HEK293 (cell line): Measurements from ENCODE around the gene RAC2.
A peak's percentile ranks its signal among the peaks of the same experiment; 100 is the strongest.

ENCODE experiments used
- CTCF ChIA-PET: fragments of 350-600 bp; formaldehyde crosslinking; extraction: SDS; loops from one replicate; lab custom pipeline; 2021; ENCODE audit warnings: antibody characterized with exemption; lab: Yijun Ruan, JAX
- POLR2A ChIA-PET: fragments of 300-600 bp; formaldehyde crosslinking; extraction: SDS; loops from one replicate; lab custom pipeline; 2020; ENCODE audit warnings: antibody characterized with exemption, inconsistent platforms; lab: Yijun Ruan, JAX
- H3K27ac ChIP-seq: fragments of 200-500 bp; sonication (Bioruptor generic); 2 replicates; pipeline ENCODE4 v1.5.1; 2014; ENCODE audit warnings: low read depth, low read length, control low read depth, inconsistent platforms; ENCODE audit errors: extremely low read depth
- H3K36me3 ChIP-seq, 2 experiments: fragments of 200-500 bp in 1 of 2; sonication (Bioruptor generic) in 1 of 2; 1 replicate in 1 of 2; 2 replicates in 1 of 2; pipeline ENCODE4 v1.5.1; 2014 to 2017; ENCODE audit warnings: inconsistent platforms in 2 of 2, low read length in 2 of 2; ENCODE audit not compliant: control insufficient read depth in 2 of 2, insufficient read depth in 1 of 2
- H3K4me1 ChIP-seq: fragments of 200-500 bp; sonication (Bioruptor generic); 2 replicates; pipeline ENCODE4 v1.5.1; 2014; ENCODE audit warnings: mild to moderate bottlenecking, low read length, inconsistent platforms; ENCODE audit not compliant: control insufficient read depth, insufficient read depth
- H3K4me3 ChIP-seq: 2 replicates; pipeline ENCODE4 v1.5.1; 2011; ENCODE audit warnings: low read depth, mild to moderate bottlenecking, control low read depth, low read length, moderate library complexity
- H3K9me3 ChIP-seq: fragments of 200-500 bp; sonication (Bioruptor generic); 2 replicates; pipeline ENCODE4 v1.5.1; 2014; ENCODE audit warnings: low read depth, low read length, inconsistent platforms; ENCODE audit not compliant: control insufficient read depth, insufficient read depth
- GLIS2 ChIP-seq: fragments of 450-650 bp; formaldehyde crosslinking; IDR thresholded peaks from 2 replicates; pipeline ENCODE4 v1.5.1; 2016; ENCODE audit warnings: missing biosample characterization, missing genetic modification characterization
- KLF10 ChIP-seq: fragments of 450-650 bp; IDR thresholded peaks from 2 replicates; pipeline ENCODE4 v1.5.1; 2018; ENCODE audit warnings: missing biosample characterization, mild to moderate bottlenecking, missing genetic modification characterization
- TCF7L2 ChIP-seq: IDR thresholded peaks from 2 replicates; pipeline ENCODE4 v1.6.1; 2011; ENCODE audit warnings: low read depth, mild to moderate bottlenecking, inconsistent platforms, low read length, moderate library complexity, borderline replicate concordance
- ZBTB48 ChIP-seq: fragments of 450-650 bp; formaldehyde crosslinking; IDR thresholded peaks from 2 replicates; pipeline ENCODE4 v1.5.1; 2016; ENCODE audit warnings: missing biosample characterization, missing genetic modification characterization
- ZFP37 ChIP-seq: fragments of 450-650 bp; formaldehyde crosslinking; IDR thresholded peaks from 2 replicates; pipeline ENCODE4 v1.5.1; 2016; ENCODE audit warnings: missing biosample characterization, missing genetic modification characterization
- ZNF121 ChIP-seq: fragments of 450-650 bp; formaldehyde crosslinking; IDR thresholded peaks from 2 replicates; pipeline ENCODE4 v1.5.1; 2016; ENCODE audit warnings: missing biosample characterization, missing genetic modification characterization
- ZNF146 ChIP-seq: fragments of 450-650 bp; formaldehyde crosslinking; IDR thresholded peaks from 2 replicates; pipeline ENCODE4 v1.5.1; 2016; ENCODE audit warnings: missing biosample characterization, missing genetic modification characterization
- ZNF366 ChIP-seq: fragments of 450-650 bp; formaldehyde crosslinking; conservative IDR thresholded peaks from 2 replicates; pipeline ENCODE4 v1.5.1; 2016; ENCODE audit warnings: missing biosample characterization, missing genetic modification characterization
- ZNF404 ChIP-seq: fragments of 450-650 bp; formaldehyde crosslinking; IDR thresholded peaks from 2 replicates; pipeline ENCODE4 v1.5.1; 2017; ENCODE audit warnings: missing biosample characterization, missing genetic modification characterization
- ZNF558 ChIP-seq: fragments of 450-650 bp; formaldehyde crosslinking; IDR thresholded peaks from 2 replicates; pipeline ENCODE4 v1.5.1; 2016; ENCODE audit warnings: missing biosample characterization, missing genetic modification characterization
- ZNF560 ChIP-seq: fragments of 450-650 bp; formaldehyde crosslinking; IDR thresholded peaks from 2 replicates; pipeline ENCODE4 v1.5.1; 2017; ENCODE audit warnings: missing biosample characterization, missing genetic modification characterization, borderline replicate concordance
- ZNF670 ChIP-seq: fragments of 450-650 bp; formaldehyde crosslinking; IDR thresholded peaks from 2 replicates; pipeline ENCODE4 v1.5.1; 2016; ENCODE audit warnings: missing biosample characterization, missing genetic modification characterization, low read depth
- TF ChIP-seq, protein P1 (sequence below): fragments of 450-650 bp; formaldehyde crosslinking; IDR thresholded peaks from 2 replicates; pipeline ENCODE4 v1.5.1; 2016; ENCODE audit warnings: missing biosample characterization, missing genetic modification characterization
- TF ChIP-seq, protein P2 (sequence below): fragments of 450-650 bp; formaldehyde crosslinking; IDR thresholded peaks from 2 replicates; pipeline ENCODE4 v1.5.1; 2016; ENCODE audit warnings: missing biosample characterization, missing genetic modification characterization
- TF ChIP-seq, protein P3 (sequence below): fragments of 450-650 bp; formaldehyde crosslinking; IDR thresholded peaks from 2 replicates; pipeline ENCODE4 v1.5.1; 2016; ENCODE audit warnings: missing biosample characterization, missing genetic modification characterization
- TF ChIP-seq, protein P4 (sequence below): fragments of 450-650 bp; formaldehyde crosslinking; IDR thresholded peaks from 2 replicates; pipeline ENCODE4 v1.5.1; 2016; ENCODE audit warnings: missing biosample characterization, missing genetic modification characterization
- TF ChIP-seq, protein P5 (sequence below): fragments of 450-650 bp; formaldehyde crosslinking; IDR thresholded peaks from 2 replicates; pipeline ENCODE4 v1.5.1; 2017; ENCODE audit warnings: missing biosample characterization, missing genetic modification characterization
- TF ChIP-seq, protein P6 (sequence below): fragments of 450-650 bp; formaldehyde crosslinking; IDR thresholded peaks from 2 replicates; pipeline ENCODE4 v1.5.1; 2016; ENCODE audit warnings: missing biosample characterization, missing genetic modification characterization, borderline replicate concordance

RAC2 gene

DNA sequence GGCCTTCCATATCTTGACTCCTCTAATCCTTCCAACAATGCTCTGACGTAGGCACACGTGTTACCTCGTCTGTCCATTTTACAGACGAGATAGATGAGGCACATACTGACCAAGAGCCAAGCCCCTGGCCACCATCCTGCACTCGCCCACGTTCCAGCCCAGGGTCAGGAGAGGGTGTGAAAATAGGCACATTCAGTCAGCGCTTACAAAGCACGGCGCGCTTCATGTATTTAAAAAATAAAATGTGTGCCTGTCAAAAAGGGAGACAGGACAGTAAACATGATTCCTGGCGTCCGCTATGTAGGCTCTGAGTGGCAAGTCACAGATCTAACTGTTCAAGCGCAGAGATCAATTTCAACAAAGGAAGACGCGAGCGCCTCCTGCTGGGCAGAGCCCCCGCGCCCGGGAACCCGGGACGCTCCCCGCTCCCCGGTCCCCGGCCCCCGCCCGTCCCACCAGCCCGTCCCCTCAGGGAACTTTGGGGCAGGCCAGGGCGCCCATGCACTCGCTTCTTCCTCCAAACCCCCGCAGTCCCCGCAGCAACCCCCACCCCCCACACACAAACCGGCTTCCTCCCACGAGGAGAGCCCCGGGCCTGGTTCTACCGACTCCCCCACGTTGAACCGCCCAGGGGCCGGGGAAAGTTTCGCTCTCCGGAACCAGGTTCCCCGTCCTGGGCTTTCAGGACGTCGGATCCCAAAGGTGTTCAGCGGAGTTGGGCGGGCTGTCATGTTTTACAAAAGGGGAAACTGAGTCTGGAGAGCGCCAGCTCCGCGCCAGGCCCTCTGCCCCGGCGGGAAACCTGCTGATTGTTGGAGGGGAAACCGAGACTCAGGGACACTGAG lies 45.6 kb downstream of the RAC2 start:
- H3K4me3 ChIP-seq = peak overlapping the region; percentile 48
- POLR2A ChIA-PET = interaction anchor here (1.0 to 2.5 kb wide), 8 partner anchors 10 to 463 kb away, joined by 3 to 10 read pairs (median 4); partner anchors contain the start of genes C1QTNF6, GGA1, MPST and TST
- peak overlapping the region; percentile 92 for H3K27ac ChIP-seq
- H3K4me1 ChIP-seq = 0 out of 2 replicates have a peak, but pooled peaks cover 6% of the 10 kb centered on the region
- H3K36me3 ChIP-seq = no peaks in the 10 kb centered on the region
- H3K9me3 ChIP-seq = no peaks in the 10 kb centered on the region
- CTCF ChIA-PET = interaction anchor here (0.5 to 3.2 kb wide), 43 partner anchors 9 to 1185 kb away, joined by 3 to 38 read pairs (median 6); partner anchors contain the start of genes IFT27 and KCTD17
- TF ChIP-seq ZFP37 (tag by site-specific recombination) = no peak
- no peak for TF ChIP-seq ZNF146
- TF ChIP-seq ZNF366 (tag by site-specific recombination) = 0 out of 2 replicates have a peak, but pooled peaks have one; percentile 7
- no peak for TF ChIP-seq TCF7L2
- TF ChIP-seq KLF10 = no peak
- TF ChIP-seq, protein P1, sequence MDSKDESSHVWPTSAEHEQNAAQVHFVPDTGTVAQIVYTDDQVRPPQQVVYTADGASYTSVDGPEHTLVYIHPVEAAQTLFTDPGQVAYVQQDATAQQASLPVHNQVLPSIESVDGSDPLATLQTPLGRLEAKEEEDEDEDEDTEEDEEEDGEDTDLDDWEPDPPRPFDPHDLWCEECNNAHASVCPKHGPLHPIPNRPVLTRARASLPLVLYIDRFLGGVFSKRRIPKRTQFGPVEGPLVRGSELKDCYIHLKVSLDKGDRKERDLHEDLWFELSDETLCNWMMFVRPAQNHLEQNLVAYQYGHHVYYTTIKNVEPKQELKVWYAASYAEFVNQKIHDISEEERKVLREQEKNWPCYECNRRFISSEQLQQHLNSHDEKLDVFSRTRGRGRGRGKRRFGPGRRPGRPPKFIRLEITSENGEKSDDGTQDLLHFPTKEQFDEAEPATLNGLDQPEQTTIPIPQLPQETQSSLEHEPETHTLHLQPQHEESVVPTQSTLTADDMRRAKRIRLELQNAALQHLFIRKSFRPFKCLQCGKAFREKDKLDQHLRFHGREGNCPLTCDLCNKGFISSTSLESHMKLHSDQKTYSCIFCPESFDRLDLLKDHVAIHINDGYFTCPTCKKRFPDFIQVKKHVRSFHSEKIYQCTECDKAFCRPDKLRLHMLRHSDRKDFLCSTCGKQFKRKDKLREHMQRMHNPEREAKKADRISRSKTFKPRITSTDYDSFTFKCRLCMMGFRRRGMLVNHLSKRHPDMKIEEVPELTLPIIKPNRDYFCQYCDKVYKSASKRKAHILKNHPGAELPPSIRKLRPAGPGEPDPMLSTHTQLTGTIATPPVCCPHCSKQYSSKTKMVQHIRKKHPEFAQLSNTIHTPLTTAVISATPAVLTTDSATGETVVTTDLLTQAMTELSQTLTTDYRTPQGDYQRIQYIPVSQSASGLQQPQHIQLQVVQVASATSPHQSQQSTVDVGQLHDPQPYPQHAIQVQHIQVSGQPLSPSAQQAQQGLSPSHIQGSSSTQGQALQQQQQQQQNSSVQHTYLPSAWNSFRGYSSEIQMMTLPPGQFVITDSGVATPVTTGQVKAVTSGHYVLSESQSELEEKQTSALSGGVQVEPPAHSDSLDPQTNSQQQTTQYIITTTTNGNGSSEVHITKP (tag by site-specific recombination) = 0 out of 2 replicates have a peak, but pooled peaks have one; percentile 60
- TF ChIP-seq, protein P2, sequence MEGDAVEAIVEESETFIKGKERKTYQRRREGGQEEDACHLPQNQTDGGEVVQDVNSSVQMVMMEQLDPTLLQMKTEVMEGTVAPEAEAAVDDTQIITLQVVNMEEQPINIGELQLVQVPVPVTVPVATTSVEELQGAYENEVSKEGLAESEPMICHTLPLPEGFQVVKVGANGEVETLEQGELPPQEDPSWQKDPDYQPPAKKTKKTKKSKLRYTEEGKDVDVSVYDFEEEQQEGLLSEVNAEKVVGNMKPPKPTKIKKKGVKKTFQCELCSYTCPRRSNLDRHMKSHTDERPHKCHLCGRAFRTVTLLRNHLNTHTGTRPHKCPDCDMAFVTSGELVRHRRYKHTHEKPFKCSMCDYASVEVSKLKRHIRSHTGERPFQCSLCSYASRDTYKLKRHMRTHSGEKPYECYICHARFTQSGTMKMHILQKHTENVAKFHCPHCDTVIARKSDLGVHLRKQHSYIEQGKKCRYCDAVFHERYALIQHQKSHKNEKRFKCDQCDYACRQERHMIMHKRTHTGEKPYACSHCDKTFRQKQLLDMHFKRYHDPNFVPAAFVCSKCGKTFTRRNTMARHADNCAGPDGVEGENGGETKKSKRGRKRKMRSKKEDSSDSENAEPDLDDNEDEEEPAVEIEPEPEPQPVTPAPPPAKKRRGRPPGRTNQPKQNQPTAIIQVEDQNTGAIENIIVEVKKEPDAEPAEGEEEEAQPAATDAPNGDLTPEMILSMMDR (tag by site-specific recombination) = peak; percentile 13; the same call in 1 of the 2 replicates
- TF ChIP-seq, protein P3, sequence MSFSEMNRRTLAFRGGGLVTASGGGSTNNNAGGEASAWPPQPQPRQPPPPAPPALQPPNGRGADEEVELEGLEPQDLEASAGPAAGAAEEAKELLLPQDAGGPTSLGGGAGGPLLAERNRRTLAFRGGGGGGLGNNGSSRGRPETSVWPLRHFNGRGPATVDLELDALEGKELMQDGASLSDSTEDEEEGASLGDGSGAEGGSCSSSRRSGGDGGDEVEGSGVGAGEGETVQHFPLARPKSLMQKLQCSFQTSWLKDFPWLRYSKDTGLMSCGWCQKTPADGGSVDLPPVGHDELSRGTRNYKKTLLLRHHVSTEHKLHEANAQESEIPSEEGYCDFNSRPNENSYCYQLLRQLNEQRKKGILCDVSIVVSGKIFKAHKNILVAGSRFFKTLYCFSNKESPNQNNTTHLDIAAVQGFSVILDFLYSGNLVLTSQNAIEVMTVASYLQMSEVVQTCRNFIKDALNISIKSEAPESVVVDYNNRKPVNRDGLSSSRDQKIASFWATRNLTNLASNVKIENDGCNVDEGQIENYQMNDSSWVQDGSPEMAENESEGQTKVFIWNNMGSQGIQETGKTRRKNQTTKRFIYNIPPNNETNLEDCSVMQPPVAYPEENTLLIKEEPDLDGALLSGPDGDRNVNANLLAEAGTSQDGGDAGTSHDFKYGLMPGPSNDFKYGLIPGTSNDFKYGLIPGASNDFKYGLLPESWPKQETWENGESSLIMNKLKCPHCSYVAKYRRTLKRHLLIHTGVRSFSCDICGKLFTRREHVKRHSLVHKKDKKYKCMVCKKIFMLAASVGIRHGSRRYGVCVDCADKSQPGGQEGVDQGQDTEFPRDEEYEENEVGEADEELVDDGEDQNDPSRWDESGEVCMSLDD = no peak
- TF ChIP-seq ZNF404 (tag by site-specific recombination) = no peak
- TF ChIP-seq, protein P4, sequence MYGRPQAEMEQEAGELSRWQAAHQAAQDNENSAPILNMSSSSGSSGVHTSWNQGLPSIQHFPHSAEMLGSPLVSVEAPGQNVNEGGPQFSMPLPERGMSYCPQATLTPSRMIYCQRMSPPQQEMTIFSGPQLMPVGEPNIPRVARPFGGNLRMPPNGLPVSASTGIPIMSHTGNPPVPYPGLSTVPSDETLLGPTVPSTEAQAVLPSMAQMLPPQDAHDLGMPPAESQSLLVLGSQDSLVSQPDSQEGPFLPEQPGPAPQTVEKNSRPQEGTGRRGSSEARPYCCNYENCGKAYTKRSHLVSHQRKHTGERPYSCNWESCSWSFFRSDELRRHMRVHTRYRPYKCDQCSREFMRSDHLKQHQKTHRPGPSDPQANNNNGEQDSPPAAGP (tag by site-specific recombination) = no peak
- TF ChIP-seq ZNF670 (tag by site-specific recombination) = no peak
- peak; percentile 97; the same call in 1 of the 2 replicates for TF ChIP-seq ZBTB48
- TF ChIP-seq, protein P5, sequence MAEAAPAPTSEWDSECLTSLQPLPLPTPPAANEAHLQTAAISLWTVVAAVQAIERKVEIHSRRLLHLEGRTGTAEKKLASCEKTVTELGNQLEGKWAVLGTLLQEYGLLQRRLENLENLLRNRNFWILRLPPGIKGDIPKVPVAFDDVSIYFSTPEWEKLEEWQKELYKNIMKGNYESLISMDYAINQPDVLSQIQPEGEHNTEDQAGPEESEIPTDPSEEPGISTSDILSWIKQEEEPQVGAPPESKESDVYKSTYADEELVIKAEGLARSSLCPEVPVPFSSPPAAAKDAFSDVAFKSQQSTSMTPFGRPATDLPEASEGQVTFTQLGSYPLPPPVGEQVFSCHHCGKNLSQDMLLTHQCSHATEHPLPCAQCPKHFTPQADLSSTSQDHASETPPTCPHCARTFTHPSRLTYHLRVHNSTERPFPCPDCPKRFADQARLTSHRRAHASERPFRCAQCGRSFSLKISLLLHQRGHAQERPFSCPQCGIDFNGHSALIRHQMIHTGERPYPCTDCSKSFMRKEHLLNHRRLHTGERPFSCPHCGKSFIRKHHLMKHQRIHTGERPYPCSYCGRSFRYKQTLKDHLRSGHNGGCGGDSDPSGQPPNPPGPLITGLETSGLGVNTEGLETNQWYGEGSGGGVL (tag by site-specific recombination) = peak; percentile 62; the same call in 1 of the 2 replicates
- TF ChIP-seq ZNF560 (tag by site-specific recombination) = no peak
- TF ChIP-seq ZNF121 (tag by site-specific recombination) = peak; percentile 61; the same call in 1 of the 2 replicates
- TF ChIP-seq, protein P6, sequence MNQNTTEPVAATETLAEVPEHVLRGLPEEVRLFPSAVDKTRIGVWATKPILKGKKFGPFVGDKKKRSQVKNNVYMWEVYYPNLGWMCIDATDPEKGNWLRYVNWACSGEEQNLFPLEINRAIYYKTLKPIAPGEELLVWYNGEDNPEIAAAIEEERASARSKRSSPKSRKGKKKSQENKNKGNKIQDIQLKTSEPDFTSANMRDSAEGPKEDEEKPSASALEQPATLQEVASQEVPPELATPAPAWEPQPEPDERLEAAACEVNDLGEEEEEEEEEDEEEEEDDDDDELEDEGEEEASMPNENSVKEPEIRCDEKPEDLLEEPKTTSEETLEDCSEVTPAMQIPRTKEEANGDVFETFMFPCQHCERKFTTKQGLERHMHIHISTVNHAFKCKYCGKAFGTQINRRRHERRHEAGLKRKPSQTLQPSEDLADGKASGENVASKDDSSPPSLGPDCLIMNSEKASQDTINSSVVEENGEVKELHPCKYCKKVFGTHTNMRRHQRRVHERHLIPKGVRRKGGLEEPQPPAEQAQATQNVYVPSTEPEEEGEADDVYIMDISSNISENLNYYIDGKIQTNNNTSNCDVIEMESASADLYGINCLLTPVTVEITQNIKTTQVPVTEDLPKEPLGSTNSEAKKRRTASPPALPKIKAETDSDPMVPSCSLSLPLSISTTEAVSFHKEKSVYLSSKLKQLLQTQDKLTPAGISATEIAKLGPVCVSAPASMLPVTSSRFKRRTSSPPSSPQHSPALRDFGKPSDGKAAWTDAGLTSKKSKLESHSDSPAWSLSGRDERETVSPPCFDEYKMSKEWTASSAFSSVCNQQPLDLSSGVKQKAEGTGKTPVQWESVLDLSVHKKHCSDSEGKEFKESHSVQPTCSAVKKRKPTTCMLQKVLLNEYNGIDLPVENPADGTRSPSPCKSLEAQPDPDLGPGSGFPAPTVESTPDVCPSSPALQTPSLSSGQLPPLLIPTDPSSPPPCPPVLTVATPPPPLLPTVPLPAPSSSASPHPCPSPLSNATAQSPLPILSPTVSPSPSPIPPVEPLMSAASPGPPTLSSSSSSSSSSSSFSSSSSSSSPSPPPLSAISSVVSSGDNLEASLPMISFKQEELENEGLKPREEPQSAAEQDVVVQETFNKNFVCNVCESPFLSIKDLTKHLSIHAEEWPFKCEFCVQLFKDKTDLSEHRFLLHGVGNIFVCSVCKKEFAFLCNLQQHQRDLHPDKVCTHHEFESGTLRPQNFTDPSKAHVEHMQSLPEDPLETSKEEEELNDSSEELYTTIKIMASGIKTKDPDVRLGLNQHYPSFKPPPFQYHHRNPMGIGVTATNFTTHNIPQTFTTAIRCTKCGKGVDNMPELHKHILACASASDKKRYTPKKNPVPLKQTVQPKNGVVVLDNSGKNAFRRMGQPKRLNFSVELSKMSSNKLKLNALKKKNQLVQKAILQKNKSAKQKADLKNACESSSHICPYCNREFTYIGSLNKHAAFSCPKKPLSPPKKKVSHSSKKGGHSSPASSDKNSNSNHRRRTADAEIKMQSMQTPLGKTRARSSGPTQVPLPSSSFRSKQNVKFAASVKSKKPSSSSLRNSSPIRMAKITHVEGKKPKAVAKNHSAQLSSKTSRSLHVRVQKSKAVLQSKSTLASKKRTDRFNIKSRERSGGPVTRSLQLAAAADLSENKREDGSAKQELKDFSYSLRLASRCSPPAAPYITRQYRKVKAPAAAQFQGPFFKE (tag by site-specific recombination) = no peak
- TF ChIP-seq ZNF558 (tag by site-specific recombination) = no peak
- TF ChIP-seq GLIS2 (tag by site-specific recombination) = peak; percentile 71
